NCI-H2196 treated with DMSO at 0.1 percent for 48 hours (cell line): ENCODE results near the gene TUBB2B.

ENCODE experiments used
- DNase-seq: peaks from one replicate; lab custom pipeline; 2025; ENCODE audit not compliant: unreplicated experiment; lab: John Stamatoyannopoulos, UW

TUBB2B gene

GRCh38 chr6:3227363-3228045 is at the start of gene TUBB2B:
TUBB2B (minus strand) TSS chr6:3227653; CDS start chr6:3227543, 110 bp downstream.
- DNase-seq = peak; percentile 82

- no peak for DNase-seq
Observed at GRCh38 chr6:3277251-3277650, 49.8 kb upstream of the TUBB2B start.

GRCh38 chr6:3276174-3277167 is 49.0 kb upstream of the TUBB2B start:
- no peak for DNase-seq

- DNase-seq = no peak
Observed at GRCh38 chr6:3273707-3274521, 46.5 kb upstream of the TUBB2B start.

- DNase-seq = no peak
Observed at GRCh38 chr6:3272911-3273547, 45.6 kb upstream of the TUBB2B start.

- DNase-seq = no peak
Observed at GRCh38 chr6:3271756-3272155, 44.3 kb upstream of the TUBB2B start.

GRCh38 chr6:3270258-3270657 is 42.8 kb upstream of the TUBB2B start:
- no peak for DNase-seq

- DNase-seq = no peak
Observed at GRCh38 chr6:3269281-3269975, 42.0 kb upstream of the TUBB2B start.

- DNase-seq = no peak
Observed at GRCh38 chr6:3268680-3269079, 41.2 kb upstream of the TUBB2B start.

- DNase-seq = no peak
Observed at GRCh38 chr6:3267162-3267561, 39.7 kb upstream of the TUBB2B start.

GRCh38 chr6:3266170-3266569 is 38.7 kb upstream of the TUBB2B start:
- no peak for DNase-seq

GRCh38 chr6:3265671-3266070 is 38.2 kb upstream of the TUBB2B start:
- DNase-seq = no peak

GRCh38 chr6:3264356-3264755 is 36.9 kb upstream of the TUBB2B start:
- DNase-seq = no peak

- no peak for DNase-seq
Observed at GRCh38 chr6:3263096-3263495, 35.6 kb upstream of the TUBB2B start.

GRCh38 chr6:3261921-3262320 is 34.5 kb upstream of the TUBB2B start:
- DNase-seq = no peak

- DNase-seq = no peak
Observed at GRCh38 chr6:3261518-3261820, 34.0 kb upstream of the TUBB2B start.

GRCh38 chr6:3260772-3261517 is 33.5 kb upstream of the TUBB2B start:
- no peak for DNase-seq

GRCh38 chr6:3260296-3260695 is 32.8 kb upstream of the TUBB2B start:
- no peak for DNase-seq

GRCh38 chr6:3259491-3259958 is 32.1 kb upstream of the TUBB2B start:
- DNase-seq = no peak
